Esophagus muscularis mucosa (tissue), 4 donors: Measurements from ENCODE around the gene CYLD. TPM values are rescaled to one million over a fixed set of nuclear protein-coding genes. Genes with fewer than 3 reads are reported as not detected.

Experiments used
- DNase-seq: peaks from one replicate; pipeline ENCODE4 v3.0.0-alpha.2; 2017; ENCODE audit errors: extremely low spot score
- H3K27ac ChIP-seq, 4 donors: fragments of 200-600 bp; sonication (generic); replicated peaks in 1 of 4; 1 replicate in 3 of 4; 2 replicates in 1 of 4; pipeline ENCODE4 v1.5.1; 2016 to 2019; ENCODE audit warnings: mild to moderate bottlenecking in 1 of 4
- H3K27me3 ChIP-seq, 4 donors: fragments of 200-600 bp; sonication (generic); one replicate each; pipeline versions ENCODE4 v1.5.1 to v1.6.0; 2016 to 2019
- H3K36me3 ChIP-seq, 4 donors: fragments of 200-600 bp; sonication (generic); one replicate each; pipeline ENCODE4 v1.5.1; 2016 to 2019
- H3K4me1 ChIP-seq, 4 donors: fragments of 200-600 bp; sonication (generic); one replicate each; pipeline ENCODE4 v1.5.1; 2016 to 2019
- H3K4me3 ChIP-seq, 4 donors: fragments of 200-600 bp; sonication (generic); 1 replicate in 2 of 4; 2 replicates in 2 of 4; pipeline ENCODE4 v1.5.1; 2016 to 2019; ENCODE audit warnings: mild to moderate bottlenecking in 4 of 4, moderate library complexity in 1 of 4
- H3K9me3 ChIP-seq, 4 donors: fragments of 200-600 bp; sonication (generic); 1 replicate in 3 of 4; 2 replicates in 1 of 4; pipeline ENCODE4 v1.5.1; 2016 to 2019
- CTCF ChIP-seq, 3 experiments: fragments of 200-600 bp in 2 of 3; fragments of 450-650 bp in 1 of 3; sonication (generic) in 2 of 3; IDR thresholded peaks; one replicate each; pipeline ENCODE4 v1.5.1; 2017 to 2019; ENCODE audit warnings: antibody characterized with exemption in 3 of 3, mild to moderate bottlenecking in 2 of 3, moderate library complexity in 1 of 3
- EP300 ChIP-seq: sonication (generic); formaldehyde crosslinking; IDR thresholded peaks from one replicate; pipeline ENCODE4 v1.6.1; 2017; ENCODE audit warnings: antibody characterized with exemption
- POLR2A ChIP-seq: fragments of 450-650 bp; IDR thresholded peaks from one replicate; pipeline ENCODE4 v1.6.1; 2017; ENCODE audit warnings: antibody characterized with exemption, moderate library complexity, mild to moderate bottlenecking, low read depth
- POLR2AphosphoS5 ChIP-seq, 2 donors: sonication (generic); formaldehyde crosslinking; IDR thresholded peaks; one replicate each; pipeline ENCODE4 v1.6.1; 2017; ENCODE audit warnings: antibody characterized with exemption in 2 of 2
- WGBS: methylation state at CpG from one replicate; pipeline ENCODE4 v1.1.5; 2018; 5-methylcytosine and 5-hydroxymethylcytosine counted together
- intact Hi-C: fragments of 100-400 bp; cut with DNase I; formaldehyde crosslinking; loops from one replicate; pipeline ENCODE4 v1.15.1; 2023
- total RNA-seq, 4 donors: library from RNA; depleted of rRNA; stranded (reverse); fragments of >200 nt; gene quantifications; one replicate each; pipeline versions ENCODE4 v1.1.0 to v1.2.1, GENCODE V29; 2016

CYLD gene
- total RNA-seq, 4 donors from 2014 or later = 40.1 to 46.4 (median 40.8) TPM

- Histone ChIP-seq H3K36me3 (peaks cover 0 to 2% (median 0%) of the 10 kb centered on the region in 4 donors), H3K9me3 (no peaks in the 10 kb centered on the region), H3K4me1 (peaks cover under 1 to 13% (median 2%) of the 10 kb centered on the region in 4 donors), H3K4me3 (no peak overlapping the region), H3K27ac (no peak overlapping the region), H3K27me3 (no peaks in the 10 kb centered on the region)
- no peak for TF ChIP-seq EP300
- no peak for TF ChIP-seq POLR2A
- no peak for TF ChIP-seq POLR2AphosphoS5 (IDR thresholded peaks at IDR 0.05)
- no peak for TF ChIP-seq CTCF (IDR thresholded peaks at IDR 0.05)
- no peak for DNase-seq
- 87% methylated on average over 4 of the region's 4 CpGs for WGBS
- intact Hi-C loops = no loop called here
Observed at GRCh38 chr16:50717091-50717490, 24.8 kb upstream of the CYLD start.

- TF ChIP-seq EP300 (no peak), CTCF (IDR thresholded peaks at IDR 0.05) (no peak), POLR2A (no peak), POLR2AphosphoS5 (IDR thresholded peaks at IDR 0.05) (no peak)
- intact Hi-C loops = no loop called here
- Histone ChIP-seq H3K9me3 (no peaks in the 10 kb centered on the region), H3K4me3 (no peak overlapping the region), H3K27me3 (no peaks in the 10 kb centered on the region), H3K27ac (no peak overlapping the region), H3K4me1 (peaks cover 0 to 11% (median 0%) of the 10 kb centered on the region in 4 donors), H3K36me3 (no peaks in the 10 kb centered on the region)
- 100% methylated on average over 5 of the region's 5 CpGs for WGBS
- DNase-seq = no peak
Observed at GRCh38 chr16:50717494-50717893, 24.4 kb upstream of the CYLD start.

- intact Hi-C loops = no loop called here
- no peaks in the 10 kb centered on the region for H3K27me3 ChIP-seq
- no peaks in the 10 kb centered on the region for H3K36me3 ChIP-seq
- H3K4me3 ChIP-seq = no peak overlapping the region
- 50% methylated on average over 16 of the region's 16 CpGs for WGBS
- no peak overlapping the region for H3K27ac ChIP-seq
- H3K9me3 ChIP-seq = no peaks in the 10 kb centered on the region
- no peak for DNase-seq
- peaks cover 0 to 11% (median 0%) of the 10 kb centered on the region in 4 donors for H3K4me1 ChIP-seq
- TF ChIP-seq POLR2AphosphoS5 (IDR thresholded peaks at IDR 0.05) (no peak), POLR2A (no peak), CTCF (IDR thresholded peaks at IDR 0.05) (no peak), EP300 (no peak)
Observed at GRCh38 chr16:50718061-50718760, 23.7 kb upstream of the CYLD start.

- H3K4me3 ChIP-seq = no peak overlapping the region
- H3K36me3 ChIP-seq = no peaks in the 10 kb centered on the region
- no peak for TF ChIP-seq EP300
- TF ChIP-seq CTCF (IDR thresholded peaks at IDR 0.05) = no peak
- no peak for TF ChIP-seq POLR2A
- no peak for TF ChIP-seq POLR2AphosphoS5 (IDR thresholded peaks at IDR 0.05)
- WGBS = 76% methylated on average over 8 of the region's 9 CpGs
- H3K27ac ChIP-seq = no peak overlapping the region
- no peaks in the 10 kb centered on the region for H3K27me3 ChIP-seq
- no peak for DNase-seq
- intact Hi-C loops = no loop called here
- peaks cover 0 to 11% (median 0%) of the 10 kb centered on the region in 4 donors for H3K4me1 ChIP-seq
- H3K9me3 ChIP-seq = no peaks in the 10 kb centered on the region
Observed at GRCh38 chr16:50718761-50719400, 23.0 kb upstream of the CYLD start.
